Pulmonary artery endothelial cell (primary cell): ENCODE data around the gene NYAP1. TPM values are rescaled to one million over a fixed set of nuclear protein-coding genes. Genes with fewer than 3 reads are reported as not detected.
"Not testable (repeated sequence)": the region's sequence is repeated elsewhere in the genome, so short reads cannot be mapped to it uniquely, and the experiment has no call there.

Source experiments
- DNase-seq: peaks from one replicate; pipeline ENCODE4 v3.0.0-alpha.2; 2011; ENCODE audit warnings: low read depth, low spot score
- total RNA-seq: library from RNA; depleted of rRNA; stranded (reverse); fragments of >200 nt; gene quantifications from 2 replicates; pipeline ENCODE4 v1.2.3, GENCODE V29; 2014

The NYAP1 gene
- total RNA-seq = 2.0 and 4.2 TPM in 2 replicates

DNA sequence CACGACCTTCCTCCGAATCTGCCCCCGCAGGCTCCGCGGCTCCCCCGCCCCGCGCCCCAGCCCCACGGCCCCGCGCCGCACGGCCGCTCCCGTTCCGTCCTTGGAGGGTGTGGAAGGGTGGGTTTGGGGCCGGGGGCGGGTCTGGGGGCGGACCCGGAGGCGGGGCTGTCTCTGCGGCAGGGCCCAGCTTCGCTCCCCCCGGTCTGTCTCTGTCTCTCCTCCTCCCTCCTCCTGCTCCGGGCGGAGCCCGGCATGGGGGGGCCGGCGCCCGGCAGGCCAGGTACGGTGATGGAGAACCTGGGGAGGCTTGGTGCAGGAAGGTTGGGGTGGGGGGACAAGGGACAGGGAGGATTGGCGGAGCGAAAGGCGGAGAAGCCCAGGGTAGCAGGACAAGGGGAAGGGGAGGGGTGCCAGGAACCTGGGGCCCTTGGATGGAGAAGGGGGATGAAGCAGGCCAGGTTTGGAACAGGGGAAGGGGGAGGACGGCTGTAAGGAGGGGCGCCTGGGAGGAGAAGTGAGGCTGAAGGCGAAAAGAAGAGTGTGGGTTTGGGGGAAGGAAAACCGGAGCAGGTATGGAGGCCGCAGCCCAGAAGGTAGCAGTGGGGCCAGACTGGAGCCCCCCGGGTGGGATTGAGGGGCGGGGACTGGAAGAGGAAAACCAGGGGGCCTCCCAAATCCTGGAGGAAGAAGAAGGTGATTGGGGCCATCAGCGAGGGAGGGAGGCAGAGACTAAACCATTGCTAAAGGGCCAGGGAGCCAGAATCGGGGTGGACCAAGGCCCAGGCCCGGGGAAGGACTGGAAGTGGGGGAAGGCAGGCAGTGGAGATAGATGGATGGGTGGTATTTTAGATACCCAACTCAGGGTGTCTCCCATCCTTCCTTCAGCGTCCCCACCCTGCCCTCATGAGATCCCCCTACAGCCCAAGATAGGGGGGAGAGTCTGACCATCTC lies at the start of gene NYAP1:
Gene NYAP1, plus strand, starts transcription at position 206 of the 951 bp plus-strand sequence. CDS start 1,385 bp downstream, outside the sequence.
- DNase-seq = no peak

GRCh38 chr7:100434297-100435144 lies 49.2 kb upstream of the NYAP1 start:
- no peak for DNase-seq

- DNase-seq = no peak
Observed at GRCh38 chr7:100435401-100436304, 48.1 kb upstream of the NYAP1 start.

DNA sequence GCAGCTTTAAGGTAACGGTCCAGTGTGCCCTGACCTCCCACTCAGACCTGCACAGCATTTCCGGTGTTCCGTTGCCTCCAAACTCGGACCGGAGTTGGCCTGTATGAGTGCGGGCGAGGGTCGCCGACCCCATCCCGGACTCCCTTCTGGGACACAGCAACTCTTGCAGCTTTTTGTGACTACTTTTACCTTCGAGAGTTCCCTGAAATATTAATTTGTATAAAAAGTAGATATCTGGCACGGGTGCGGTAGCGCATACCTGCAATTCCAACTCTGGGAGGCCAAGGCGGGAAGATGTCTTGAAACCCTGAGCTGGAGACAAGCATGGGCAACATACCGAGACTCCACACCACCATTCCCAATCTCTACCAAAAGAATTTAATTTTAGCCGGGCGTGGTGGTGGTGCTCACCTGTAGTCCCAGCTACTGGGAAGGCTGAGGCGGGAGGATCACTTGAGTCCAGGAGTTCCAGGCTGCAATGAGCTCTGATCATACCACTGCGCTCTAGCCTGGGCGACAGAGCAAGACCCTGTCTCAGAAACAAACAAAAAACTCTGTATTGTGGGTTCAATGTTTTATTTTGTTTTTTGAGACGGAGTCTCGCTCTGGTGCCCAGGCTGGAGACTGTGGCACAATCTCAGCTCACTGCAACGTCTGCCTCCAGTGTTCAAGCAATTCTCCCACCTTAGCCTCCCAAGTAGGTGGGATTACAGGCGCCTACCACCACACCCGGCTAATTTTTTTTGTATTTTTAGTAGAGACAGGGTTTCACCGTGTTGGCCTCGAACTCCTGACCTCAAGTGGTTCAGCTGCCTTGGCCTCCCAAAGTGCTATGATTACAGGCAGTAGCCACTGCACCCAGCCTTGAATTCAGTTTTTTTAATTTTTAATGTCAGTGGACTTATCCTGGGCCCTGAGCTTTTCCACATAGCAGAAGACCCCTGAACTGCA lies 46.3 kb upstream of the NYAP1 start:
- no peak for DNase-seq

- no peak for DNase-seq
Observed at GRCh38 chr7:100438172-100438571, 45.6 kb upstream of the NYAP1 start.

DNA sequence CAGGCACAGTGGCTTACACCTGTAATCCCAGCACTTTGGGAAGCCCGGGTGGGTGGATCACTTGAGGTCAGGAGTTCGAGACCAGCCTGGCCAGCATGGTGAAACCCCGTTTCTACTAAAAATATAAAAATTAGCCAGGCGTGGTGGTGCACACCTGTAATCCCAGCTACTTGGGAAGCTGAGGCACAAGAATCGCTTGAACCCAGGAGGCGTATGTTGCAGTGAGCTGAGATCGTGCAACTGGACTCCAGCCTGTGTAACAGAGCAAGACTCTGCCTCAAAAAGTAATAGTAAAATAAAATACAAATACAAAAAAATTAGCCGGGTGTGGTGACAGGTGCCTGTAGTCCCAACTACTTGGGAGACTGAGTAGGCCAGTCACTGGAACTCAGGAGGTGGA lies 45.0 kb upstream of the NYAP1 start:
- DNase-seq = not testable (repeated sequence)

DNA sequence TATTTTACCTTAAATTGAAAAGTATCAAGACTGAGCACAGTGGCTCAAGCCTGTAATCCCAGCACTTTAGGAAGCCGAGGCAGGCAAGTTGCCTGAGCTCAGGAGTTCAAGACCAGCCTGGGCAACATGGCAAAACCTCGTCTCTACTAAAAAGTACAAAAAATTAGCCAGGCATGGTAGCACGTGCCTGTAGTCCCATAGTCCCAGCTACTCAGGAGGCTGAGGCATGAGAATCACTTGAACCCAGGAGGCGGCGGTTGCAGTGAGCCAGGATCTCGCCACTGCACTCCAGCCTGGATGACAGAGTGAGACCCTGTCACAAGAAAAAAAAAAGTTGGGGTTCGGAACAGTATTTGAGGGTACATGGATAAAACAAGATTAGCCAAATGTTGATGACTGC lies 44.5 kb upstream of the NYAP1 start:
- DNase-seq = not testable (repeated sequence)

DNA sequence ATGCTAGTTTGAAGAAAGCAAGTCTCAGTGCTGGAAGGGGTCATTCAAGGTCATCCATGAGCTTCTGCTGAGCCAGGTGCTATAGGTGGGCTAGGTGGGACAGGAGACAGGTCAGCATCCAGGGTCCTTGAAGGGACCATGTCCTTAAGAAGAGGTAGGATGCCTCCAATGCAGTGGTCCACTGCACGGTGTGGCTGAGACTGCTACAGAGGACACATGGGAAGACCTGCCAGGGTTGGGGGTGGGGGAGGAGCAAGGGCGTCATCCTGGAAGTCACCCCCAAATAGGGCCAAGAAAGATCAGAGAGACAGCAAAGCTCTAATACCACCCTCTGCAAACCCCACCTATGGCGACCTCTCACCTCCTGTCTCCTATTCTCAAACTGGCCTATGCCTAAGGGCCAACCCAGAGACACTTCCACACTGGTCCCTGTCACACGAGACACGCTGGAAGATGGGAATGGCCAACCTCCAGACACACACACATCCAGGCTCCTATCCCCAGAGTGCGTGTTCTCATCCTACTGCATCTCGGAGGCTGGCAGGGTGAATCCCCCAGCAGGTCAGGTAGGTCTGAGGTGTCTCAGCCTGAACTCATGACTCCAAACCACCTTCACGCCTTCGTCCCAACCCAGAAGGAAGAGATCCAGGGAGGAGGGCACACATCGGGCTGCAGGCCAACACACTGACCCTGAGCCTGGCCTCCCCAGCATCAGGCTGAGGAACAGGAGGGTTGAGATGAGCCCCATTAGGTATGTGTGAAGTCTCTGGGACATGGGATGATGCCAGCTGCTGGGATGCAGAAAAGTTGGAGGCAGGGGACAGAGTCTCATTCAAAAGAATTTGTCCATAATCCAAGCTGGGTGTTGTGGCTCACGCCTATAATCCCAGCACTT lies 41.8 kb upstream of the NYAP1 start:
- no peak for DNase-seq

- DNase-seq = no peak
Observed at GRCh38 chr7:100443096-100443840, 40.5 kb upstream of the NYAP1 start.

DNA sequence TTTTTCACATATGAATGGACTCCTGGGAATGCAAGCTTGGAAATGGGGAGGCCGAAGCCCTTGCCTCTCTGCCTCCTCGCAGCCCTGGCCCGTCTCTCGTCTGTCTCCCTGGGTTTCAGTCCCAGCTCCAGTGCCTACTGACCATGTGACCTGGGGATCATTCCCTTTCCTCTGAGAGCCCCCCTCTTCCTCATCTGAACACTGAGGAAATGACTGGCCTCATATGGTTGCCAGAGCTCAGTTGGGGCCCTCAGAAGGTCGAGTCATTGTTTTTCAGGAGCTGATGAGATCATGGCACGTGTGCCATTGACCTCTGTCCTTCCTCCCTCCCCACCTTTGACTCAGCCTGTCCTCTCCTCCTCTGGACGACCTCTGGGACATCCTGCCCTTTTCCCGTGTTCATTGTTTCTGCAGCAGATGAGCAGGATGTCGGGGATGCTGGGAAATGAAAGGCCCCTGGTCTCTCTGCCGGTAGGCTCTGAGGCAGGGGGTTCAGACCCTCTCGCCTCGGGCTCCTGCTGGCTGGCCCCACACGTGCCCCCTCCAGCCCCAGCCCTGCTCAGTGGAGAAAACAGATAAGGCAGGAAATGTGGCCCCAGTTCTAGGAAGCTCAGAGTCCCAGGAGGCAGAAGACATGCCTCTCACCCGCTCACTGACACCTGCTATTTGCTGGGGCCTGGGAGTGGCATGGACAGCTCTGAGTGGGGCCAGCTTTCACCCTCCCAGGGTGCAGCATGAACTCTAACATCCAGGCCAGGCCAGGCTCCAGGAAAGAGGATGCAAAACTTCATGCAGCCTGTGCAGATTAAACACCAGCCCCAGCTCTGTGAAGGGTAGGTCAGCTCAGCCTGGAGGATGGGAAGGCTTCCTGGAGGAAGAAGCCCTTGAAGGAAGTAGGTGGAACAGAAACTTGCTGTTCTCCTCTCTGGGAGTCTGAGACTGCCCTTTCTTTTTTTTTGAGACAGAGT lies 39.1 kb upstream of the NYAP1 start:
- peak; percentile 96 for DNase-seq

- no peak for DNase-seq
Observed at GRCh38 chr7:100446040-100446439, 37.7 kb upstream of the NYAP1 start.

DNA sequence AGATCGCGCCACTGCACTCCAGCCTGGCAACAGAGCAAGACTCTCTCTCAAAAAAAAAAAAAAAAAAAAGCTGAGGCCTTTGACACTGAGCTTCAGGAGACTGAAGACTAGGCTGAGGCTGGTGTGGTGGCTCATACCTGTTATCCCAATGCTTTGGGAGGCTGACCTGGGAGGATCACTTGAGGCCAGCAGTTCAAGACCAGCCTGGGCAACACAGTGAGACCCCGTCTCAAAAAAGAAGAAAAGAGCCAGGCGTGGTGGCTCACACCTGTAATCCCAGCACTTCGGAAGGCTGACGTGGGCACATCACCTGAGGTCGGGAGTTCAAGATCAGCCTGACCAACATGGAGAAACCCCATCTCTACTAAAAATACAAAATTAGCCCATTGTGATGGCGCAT lies 36.4 kb upstream of the NYAP1 start:
- not testable (repeated sequence) for DNase-seq

- DNase-seq = no peak
Observed at GRCh38 chr7:100449190-100449795, 34.4 kb upstream of the NYAP1 start.

DNA sequence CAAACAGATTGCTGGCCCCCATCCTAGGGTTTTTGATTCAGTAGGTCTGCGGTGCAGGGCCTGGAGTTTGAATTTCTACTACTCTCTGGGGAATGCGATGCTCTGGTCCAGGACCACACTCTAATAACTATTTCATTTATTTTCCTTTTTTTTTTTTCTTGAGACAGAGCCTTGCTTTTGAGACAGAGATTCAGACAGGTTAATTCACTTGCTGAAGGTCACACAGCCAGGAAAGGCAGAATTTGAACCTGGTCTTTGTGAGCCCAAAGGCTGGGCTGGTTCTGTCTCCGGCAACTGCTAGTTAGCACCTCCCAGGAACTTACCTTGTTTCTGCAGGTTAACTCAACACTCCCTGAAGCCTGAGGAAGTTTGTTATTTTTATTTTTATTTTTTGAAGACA lies 31.2 kb upstream of the NYAP1 start:
- no peak for DNase-seq

- not testable (repeated sequence) for DNase-seq
Observed at GRCh38 chr7:100453854-100454253, 29.9 kb upstream of the NYAP1 start.

- DNase-seq = no peak
Observed at GRCh38 chr7:100455206-100455605, 28.5 kb upstream of the NYAP1 start.

DNA sequence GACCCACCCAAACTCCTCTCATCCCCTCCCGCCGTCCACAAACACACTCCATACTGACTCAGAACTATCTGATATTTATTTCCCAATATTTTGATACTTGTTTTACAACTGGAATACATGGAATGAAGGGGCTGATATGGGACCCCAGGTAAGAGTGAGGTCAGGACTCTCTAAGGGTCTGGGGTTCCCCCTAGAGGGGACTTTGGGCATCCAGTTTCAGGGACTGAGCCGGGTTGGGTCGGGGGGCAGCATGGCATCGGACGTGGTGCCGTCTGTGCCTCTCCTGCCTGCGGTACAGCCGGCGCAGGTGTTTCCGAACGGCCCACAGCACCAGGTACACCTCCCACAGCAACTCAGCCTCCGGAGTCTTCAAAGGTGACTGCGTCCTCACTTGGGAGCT lies 27.2 kb upstream of the NYAP1 start:
- DNase-seq = no peak
